ENCODE results near the gene ZNF79. TPM values are rescaled to one million over a fixed set of nuclear protein-coding genes. Genes with fewer than 3 reads are reported as not detected.

ZNF79 gene
- total RNA-seq, 6 donors from 2014 or later, result 6.1 to 18.9 (median 9.2) TPM

- ATAC-seq (ENCODE audit: low FRiP score in 2 of 2) (no peak), DNase-seq (no peak)
- no peaks in the 10 kb centered on the region for H3K9me3 ChIP-seq
- H3K27me3 ChIP-seq, result no peaks in the 10 kb centered on the region
- H3K27ac ChIP-seq, result peak overlapping the region in 1 of 4 donors; percentile 89
- TF ChIP-seq POLR2AphosphoS5 (IDR thresholded peaks at IDR 0.05), result no peak
- TF ChIP-seq POLR2A (IDR thresholded peaks at IDR 0.05), result no peak
- no peak for TF ChIP-seq CTCF (IDR thresholded peaks at IDR 0.05)
- TF ChIP-seq EP300 (IDR thresholded peaks at IDR 0.05), result no peak
- peaks cover 23 to 42% (median 26%) of the 10 kb centered on the region in 4 donors for H3K4me1 ChIP-seq
- H3K36me3 ChIP-seq, result peaks cover 0 to 3% (median 0%) of the 10 kb centered on the region in 4 donors
- H3K4me3 ChIP-seq, result peak overlapping the region in 1 of 4 donors; percentile 88
- WGBS, 2 donors, result 88 to 94% methylated on average over 4 to 10 of the region's 10 CpGs
Observed at GRCh38 chr9:127422133-127422782, 1.9 kb upstream of the ZNF79 start.

- H3K27ac ChIP-seq, result peak overlapping the region in 1 of 4 donors; percentile 89
- H3K4me1 ChIP-seq, result peaks cover 23 to 42% (median 26%) of the 10 kb centered on the region in 4 donors
- 61 to 64% methylated on average over 4 to 6 of the region's 6 CpGs for WGBS, 2 donors
Observed at GRCh38 chr9:127422787-127423186, 1.4 kb upstream of the ZNF79 start.

GRCh38 chr9:127423476-127423933 is 677 bp upstream of the ZNF79 start:
- no peak for DNase-seq
- ATAC-seq (ENCODE audit: low FRiP score in 2 of 2), result peak in 1 of 2 donors; percentile 16
- peak overlapping the region; percentile 66 to 92 (median 86) for H3K4me3 ChIP-seq
- 1 to 2% methylated on average over 9 of the region's 9 CpGs for WGBS, 2 donors
- H3K27ac ChIP-seq, result peak overlapping the region; percentile 85 to 92 (median 90)
- no peak for TF ChIP-seq EP300 (IDR thresholded peaks at IDR 0.05)
- no peak for TF ChIP-seq CTCF (IDR thresholded peaks at IDR 0.05)
- TF ChIP-seq POLR2A (IDR thresholded peaks at IDR 0.05), result no peak
- TF ChIP-seq POLR2AphosphoS5 (IDR thresholded peaks at IDR 0.05), result no peak
- no peaks in the 10 kb centered on the region for H3K9me3 ChIP-seq
- H3K4me1 ChIP-seq, result peaks cover 23 to 42% (median 26%) of the 10 kb centered on the region in 4 donors
- H3K27me3 ChIP-seq, result no peaks in the 10 kb centered on the region
- peaks cover 0 to 5% (median 2%) of the 10 kb centered on the region in 4 donors for H3K36me3 ChIP-seq

More at GRCh38 chr9:127422787-127423186, 1.4 kb upstream of the ZNF79 start:
- Histone ChIP-seq H3K27me3 (no peaks in the 10 kb centered on the region), H3K36me3 (peaks cover 0 to 3% (median 0%) of the 10 kb centered on the region in 4 donors), H3K4me3 (peak overlapping the region in 3 of 4 donors; percentile 66 to 88 (median 83)), H3K9me3 (no peaks in the 10 kb centered on the region)
- no peak for TF ChIP-seq EP300 (IDR thresholded peaks at IDR 0.05)
- TF ChIP-seq POLR2A (IDR thresholded peaks at IDR 0.05), result no peak
- no peak for TF ChIP-seq CTCF (IDR thresholded peaks at IDR 0.05)
- no peak for TF ChIP-seq POLR2AphosphoS5 (IDR thresholded peaks at IDR 0.05)
- no peak for ATAC-seq (ENCODE audit: low FRiP score in 2 of 2)
- DNase-seq, result no peak

GRCh38 chr9:127424676-127424999 is 456 bp downstream of the ZNF79 start:
- WGBS, 2 donors, result 0 to 2% methylated on average over 10 to 13 of the region's 13 CpGs
- no peak for ATAC-seq (ENCODE audit: low FRiP score in 2 of 2)
- peak overlapping the region; percentile 66 to 92 (median 86) for H3K4me3 ChIP-seq

More at GRCh38 chr9:127424676-127424999, 456 bp downstream of the ZNF79 start:
- Histone ChIP-seq H3K27ac (peak overlapping the region; percentile 85 to 92 (median 90)), H3K4me1 (peaks cover 23 to 42% (median 26%) of the 10 kb centered on the region in 4 donors), H3K36me3 (peaks cover 0 to 17% (median 11%) of the 10 kb centered on the region in 4 donors), H3K9me3 (no peaks in the 10 kb centered on the region), H3K27me3 (no peaks in the 10 kb centered on the region)
- TF ChIP-seq POLR2AphosphoS5 (IDR thresholded peaks at IDR 0.05) (no peak), CTCF (IDR thresholded peaks at IDR 0.05) (peak in 1 of 6 experiments; percentile 4)
- DNase-seq, result no peak

Measured in upper lobe of left lung (tissue), 6 donors.